Skeletal muscle tissue (tissue), 4 donors: ENCODE data around the gene B4GALNT4. TPM values are rescaled to one million over a fixed set of nuclear protein-coding genes. Genes with fewer than 3 reads are reported as not detected.

ENCODE experiments used
- H3K27ac ChIP-seq: one replicate; pipeline ENCODE4 v1.7.0; 2013; ENCODE audit warnings: mild to moderate bottlenecking, low read depth, low read length, inconsistent platforms
- H3K27me3 ChIP-seq, 3 donors: one replicate each; pipeline ENCODE4 v1.7.0; 2013; ENCODE audit warnings: low read length in 3 of 3; ENCODE audit not compliant: control insufficient read depth in 3 of 3, insufficient read depth in 3 of 3
- H3K36me3 ChIP-seq, 3 donors: one replicate each; pipeline ENCODE4 v1.7.0; 2013; ENCODE audit warnings: low read length in 3 of 3; ENCODE audit not compliant: control insufficient read depth in 3 of 3, insufficient read depth in 3 of 3
- H3K4me1 ChIP-seq, 3 donors: one replicate each; pipeline ENCODE4 v1.7.0; 2013; ENCODE audit warnings: low read length in 3 of 3, mild to moderate bottlenecking in 3 of 3; ENCODE audit not compliant: control insufficient read depth in 3 of 3, insufficient read depth in 3 of 3
- H3K4me3 ChIP-seq, 3 donors: one replicate each; pipeline ENCODE4 v1.7.0; 2013; ENCODE audit warnings: low read length in 3 of 3
- H3K9ac ChIP-seq, 3 donors: one replicate each; pipeline ENCODE4 v1.7.0; 2013; ENCODE audit warnings: low read length in 3 of 3, mild to moderate bottlenecking in 3 of 3, moderate library complexity in 2 of 3, low read depth in 1 of 3
- H3K9me3 ChIP-seq, 3 donors: one replicate each; pipeline ENCODE4 v1.7.0; 2013; ENCODE audit warnings: low read length in 3 of 3; ENCODE audit not compliant: control insufficient read depth in 3 of 3
- total RNA-seq: library from RNA; depleted of rRNA; stranded (reverse); fragments of >200 nt; gene quantifications from one replicate; pipeline ENCODE4 v1.2.3, GENCODE V29; 2014
- donor health status: Osteomylitis.

Gene B4GALNT4
- total RNA-seq, 1 donor from 2014 or later: 5.2 TPM

DNA sequence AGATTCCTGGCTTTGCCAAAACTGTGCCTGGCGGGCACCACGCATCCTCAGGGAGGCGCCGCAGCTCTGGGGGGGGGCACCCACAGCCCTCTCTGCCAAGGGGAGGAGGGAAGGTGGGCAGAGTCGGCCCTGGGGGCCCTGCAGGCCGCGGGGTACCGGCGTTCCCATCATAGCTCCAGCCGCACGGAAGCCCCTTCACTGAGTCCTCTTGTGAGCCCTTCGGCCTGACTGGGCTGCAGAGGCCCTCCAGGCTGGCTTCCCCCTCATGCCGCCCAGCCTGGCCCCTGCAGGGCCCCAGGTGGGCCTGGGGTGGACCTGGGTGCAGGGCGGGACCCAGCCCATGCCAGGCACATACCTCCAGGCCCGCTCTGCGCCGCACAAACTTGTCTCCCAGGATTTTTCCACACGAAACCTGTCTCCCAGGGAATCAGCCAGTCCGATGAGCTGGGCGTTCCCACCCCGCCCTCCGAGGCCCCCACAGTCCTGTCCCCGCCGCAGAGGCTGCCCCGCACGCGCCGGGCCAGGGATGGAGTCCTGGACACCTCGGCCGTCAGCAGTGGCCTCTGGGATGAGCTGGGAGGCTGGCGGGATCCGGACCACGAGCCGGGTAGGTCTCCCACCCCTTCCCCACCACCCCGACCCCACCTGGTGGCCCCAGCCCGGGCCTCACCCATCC is 22.9 kb downstream of the B4GALNT4 start:
- Histone ChIP-seq H3K9ac (no peak overlapping the region), H3K27me3 (peaks cover 6 to 32% (median 21%) of the 10 kb centered on the region in 3 donors), H3K4me1 (peaks cover 3 to 10% (median 3%) of the 10 kb centered on the region in 3 donors), H3K27ac (no peak overlapping the region), H3K9me3 (no peaks in the 10 kb centered on the region), H3K4me3 (no peak overlapping the region), H3K36me3 (no peaks in the 10 kb centered on the region)

DNA sequence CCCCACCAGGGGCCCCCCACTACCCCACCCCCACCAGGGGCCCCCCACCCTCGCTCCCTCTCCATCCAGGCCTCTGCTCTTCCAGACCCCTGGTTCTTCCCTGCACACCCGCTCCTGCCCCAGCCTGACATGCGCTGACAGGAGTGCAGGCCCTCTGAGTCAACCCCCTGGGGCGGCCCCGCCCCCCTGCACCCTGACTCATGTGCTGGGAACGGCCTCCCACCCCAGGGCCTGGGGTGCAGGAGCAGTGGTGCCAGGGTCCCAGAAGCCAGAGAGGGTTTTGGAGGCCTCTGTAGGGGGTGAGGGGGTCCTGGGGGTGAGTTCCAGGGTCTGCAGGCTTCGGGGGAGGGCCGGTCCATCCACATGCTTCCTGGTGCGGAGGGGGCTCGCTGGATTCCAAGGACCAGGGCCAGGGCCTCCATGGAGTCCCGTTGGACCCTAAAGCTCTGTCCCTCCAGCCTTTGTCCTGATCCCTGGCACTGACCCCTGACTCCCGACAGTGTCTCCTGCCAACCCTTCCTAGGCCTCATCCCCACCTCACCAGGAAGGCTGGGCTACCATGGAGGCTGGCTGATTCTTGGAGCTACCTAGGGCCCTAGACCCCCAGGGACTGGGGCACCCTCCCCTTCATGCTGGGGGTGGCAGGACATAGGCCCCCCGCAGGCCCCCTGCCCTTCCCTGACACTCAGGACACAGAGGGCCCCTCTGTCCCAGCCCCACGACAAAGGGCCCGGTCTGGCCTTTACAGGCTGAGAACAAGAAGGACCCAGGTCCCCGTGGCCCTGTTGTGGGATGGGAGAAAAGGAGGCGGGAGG is 24.1 kb downstream of the B4GALNT4 start:
- Histone ChIP-seq H3K27ac (no peak overlapping the region), H3K4me3 (no peak overlapping the region), H3K4me1 (peaks cover 3 to 13% (median 6%) of the 10 kb centered on the region in 3 donors), H3K36me3 (no peaks in the 10 kb centered on the region), H3K9ac (no peak overlapping the region), H3K27me3 (peaks cover 6 to 36% (median 18%) of the 10 kb centered on the region in 3 donors), H3K9me3 (no peaks in the 10 kb centered on the region)

- Histone ChIP-seq H3K36me3 (no peaks in the 10 kb centered on the region), H3K9ac (peak within 1 kb of the TSS in 1 of 3 donors; percentile 45), H3K4me3 (no peak within 1 kb of the TSS), H3K9me3 (no peaks in the 10 kb centered on the region), H3K27me3 (peaks cover 6 to 36% (median 22%) of the 10 kb centered on the region in 3 donors), H3K4me1 (peaks cover 3 to 13% (median 6%) of the 10 kb centered on the region in 3 donors), H3K27ac (no peak within 1 kb of the TSS)
Observed at GRCh38 chr11:394034-394857, 24.9 kb downstream of the B4GALNT4 start, which contains the start of gene PKP3. Gene PKP3 (plus strand): TSS chr11:394209. CDS start chr11:394293, 84 bp downstream.

GRCh38 chr11:394858-395655 is 25.8 kb downstream of the B4GALNT4 start:
- Histone ChIP-seq H3K36me3 (no peaks in the 10 kb centered on the region), H3K9me3 (no peaks in the 10 kb centered on the region), H3K9ac (peak overlapping the region in 1 of 3 donors; percentile 45), H3K4me3 (no peak overlapping the region), H3K27ac (no peak overlapping the region), H3K4me1 (peaks cover 3 to 13% (median 6%) of the 10 kb centered on the region in 3 donors), H3K27me3 (peaks cover 6 to 36% (median 22%) of the 10 kb centered on the region in 3 donors)

DNA sequence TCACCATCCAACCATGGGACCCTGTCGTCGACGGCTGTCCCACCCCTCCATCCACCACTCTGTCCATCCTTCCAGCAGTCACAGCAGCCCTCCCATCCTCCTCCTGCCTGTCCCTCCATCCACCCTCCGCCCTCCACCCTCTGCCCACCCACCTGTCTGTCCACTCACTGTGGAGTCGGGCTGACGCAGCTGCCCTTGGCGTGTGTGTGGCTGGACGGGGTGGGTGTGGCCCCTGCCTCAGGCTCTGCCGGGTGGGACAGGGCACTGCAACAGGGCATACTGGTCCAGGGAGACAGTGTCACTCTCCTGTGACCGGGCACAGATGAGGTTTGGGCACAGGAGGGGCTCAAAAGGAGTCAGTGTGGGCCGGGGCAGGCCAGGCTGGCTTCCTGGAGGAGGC is 26.6 kb downstream of the B4GALNT4 start:
- Histone ChIP-seq H3K9ac (no peak overlapping the region), H3K4me1 (peaks cover 3 to 13% (median 6%) of the 10 kb centered on the region in 3 donors), H3K4me3 (no peak overlapping the region), H3K9me3 (no peaks in the 10 kb centered on the region), H3K27ac (no peak overlapping the region), H3K27me3 (peaks cover 6 to 36% (median 22%) of the 10 kb centered on the region in 3 donors), H3K36me3 (no peaks in the 10 kb centered on the region)

DNA sequence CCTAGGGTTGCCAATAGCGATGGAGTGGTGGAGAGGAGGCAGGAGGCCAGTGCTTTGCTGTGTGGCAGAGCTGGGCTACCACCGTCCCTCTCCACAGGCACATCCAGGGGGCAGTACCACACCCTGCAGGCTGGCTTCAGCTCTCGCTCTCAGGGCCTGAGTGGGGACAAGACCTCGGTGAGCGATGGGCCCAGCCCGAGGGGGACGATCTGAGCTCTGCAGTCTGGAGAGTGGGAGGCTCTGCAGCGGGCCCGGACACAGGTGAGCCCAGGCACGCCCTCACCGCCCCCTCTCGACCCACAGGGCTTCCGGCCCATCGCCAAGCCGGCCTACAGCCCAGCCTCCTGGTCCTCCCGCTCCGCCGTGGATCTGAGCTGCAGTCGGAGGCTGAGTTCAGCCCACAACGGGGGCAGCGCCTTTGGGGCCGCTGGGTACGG is 27.2 kb downstream of the B4GALNT4 start:
- Histone ChIP-seq H3K27ac (no peak overlapping the region), H3K36me3 (no peaks in the 10 kb centered on the region), H3K27me3 (peaks cover 6 to 32% (median 22%) of the 10 kb centered on the region in 3 donors), H3K4me1 (peaks cover 3 to 13% (median 6%) of the 10 kb centered on the region in 3 donors), H3K4me3 (peak overlapping the region in 2 of 3 donors; percentile 22 to 54), H3K9ac (peak overlapping the region in 1 of 3 donors; percentile 40), H3K9me3 (no peaks in the 10 kb centered on the region)

- Histone ChIP-seq H3K9me3 (no peaks in the 10 kb centered on the region), H3K4me3 (peak overlapping the region in 2 of 3 donors; percentile 45 to 54), H3K36me3 (no peaks in the 10 kb centered on the region), H3K9ac (peak overlapping the region in 1 of 3 donors; percentile 40), H3K27ac (no peak overlapping the region), H3K4me1 (peaks cover 3 to 13% (median 6%) of the 10 kb centered on the region in 3 donors), H3K27me3 (peaks cover 6 to 28% (median 22%) of the 10 kb centered on the region in 3 donors)
Observed at GRCh38 chr11:396948-397548, 27.7 kb downstream of the B4GALNT4 start.

- Histone ChIP-seq H3K27ac (no peak overlapping the region), H3K36me3 (no peaks in the 10 kb centered on the region), H3K27me3 (peaks cover 6 to 22% (median 22%) of the 10 kb centered on the region in 3 donors), H3K4me1 (peaks cover 0 to 13% (median 6%) of the 10 kb centered on the region in 3 donors), H3K9me3 (no peaks in the 10 kb centered on the region), H3K9ac (no peak overlapping the region), H3K4me3 (no peak overlapping the region)
Observed at GRCh38 chr11:398826-399225, 29.5 kb downstream of the B4GALNT4 start.
